MM.1S (cell line): ENCODE data around the gene RAB20.

Source experiments
- CTCF ChIP-seq: fragments of 300-600 bp; sonication (generic); IDR thresholded peaks from 2 replicates; pipeline ENCODE4 v1.5.1; 2016; ENCODE audit warnings: antibody characterized with exemption, low read length, mixed read lengths
- EZH2 ChIP-seq: fragments of 300-600 bp; sonication (generic); optimal IDR thresholded peaks from 2 replicates; pipeline ENCODE3; 2017; ENCODE audit warnings: low read depth, mild to moderate bottlenecking, antibody characterized with exemption, low read length, mixed read lengths
- EZH2phosphoT487 ChIP-seq: fragments of 300-600 bp; sonication (generic); IDR thresholded peaks from 2 replicates; pipeline ENCODE4 v1.6.1; 2018; ENCODE audit warnings: antibody characterized with exemption, low read length

GRCh38 chr13:110499621-110500281, 61.8 kb downstream of the RAB20 start:
- no peak for TF ChIP-seq CTCF
- TF ChIP-seq EZH2phosphoT487: no peak
- no peak for TF ChIP-seq EZH2
